ENCODE measurements around the gene CRYBA4.

DNA sequence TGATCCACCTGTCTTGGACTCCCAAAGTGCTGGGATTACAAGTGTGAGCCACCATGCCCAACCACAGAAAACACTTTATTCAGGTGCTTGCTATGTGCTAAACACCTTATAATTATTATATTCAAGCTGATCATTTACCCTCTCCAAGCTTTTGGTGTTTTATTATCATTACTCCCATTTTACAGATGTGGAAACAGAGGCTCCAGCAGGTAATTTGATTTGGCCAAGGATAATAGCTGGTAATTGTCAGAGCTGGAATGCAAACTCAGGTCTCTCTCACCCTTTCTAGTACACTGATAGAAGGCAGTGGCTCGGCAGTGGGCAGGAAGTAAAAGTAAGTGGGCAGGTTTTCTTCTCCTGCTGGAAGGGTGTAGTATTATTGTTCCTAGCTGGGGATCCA lies 28.0 kb upstream of the CRYBA4 start:
- TF ChIP-seq, protein P1, sequence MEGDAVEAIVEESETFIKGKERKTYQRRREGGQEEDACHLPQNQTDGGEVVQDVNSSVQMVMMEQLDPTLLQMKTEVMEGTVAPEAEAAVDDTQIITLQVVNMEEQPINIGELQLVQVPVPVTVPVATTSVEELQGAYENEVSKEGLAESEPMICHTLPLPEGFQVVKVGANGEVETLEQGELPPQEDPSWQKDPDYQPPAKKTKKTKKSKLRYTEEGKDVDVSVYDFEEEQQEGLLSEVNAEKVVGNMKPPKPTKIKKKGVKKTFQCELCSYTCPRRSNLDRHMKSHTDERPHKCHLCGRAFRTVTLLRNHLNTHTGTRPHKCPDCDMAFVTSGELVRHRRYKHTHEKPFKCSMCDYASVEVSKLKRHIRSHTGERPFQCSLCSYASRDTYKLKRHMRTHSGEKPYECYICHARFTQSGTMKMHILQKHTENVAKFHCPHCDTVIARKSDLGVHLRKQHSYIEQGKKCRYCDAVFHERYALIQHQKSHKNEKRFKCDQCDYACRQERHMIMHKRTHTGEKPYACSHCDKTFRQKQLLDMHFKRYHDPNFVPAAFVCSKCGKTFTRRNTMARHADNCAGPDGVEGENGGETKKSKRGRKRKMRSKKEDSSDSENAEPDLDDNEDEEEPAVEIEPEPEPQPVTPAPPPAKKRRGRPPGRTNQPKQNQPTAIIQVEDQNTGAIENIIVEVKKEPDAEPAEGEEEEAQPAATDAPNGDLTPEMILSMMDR (IDR thresholded peaks at IDR 0.05; ENCODE audit: low read length) = no peak
- TF ChIP-seq EZH2 (IDR thresholded peaks at IDR 0.05; ENCODE audit: borderline replicate concordance, low read length) = no peak
